OCI-M2 (cell line): ENCODE results near the gene RAB6B.
"Not testable (repeated sequence)": the region's sequence is repeated elsewhere in the genome, so short reads cannot be mapped to it uniquely, and the experiment has no call there.

Experiments
- DNase-seq: peaks from one replicate; lab custom pipeline; 2025; ENCODE audit not compliant: unreplicated experiment; lab: John Stamatoyannopoulos, UW

RAB6B gene

GRCh38 chr3:133820889-133821675 is 74.6 kb downstream of the RAB6B start:
- no peak for DNase-seq

- no peak for DNase-seq
These were observed 75.6 kb downstream of the RAB6B start for GRCh38 chr3:133820129-133820528.

- DNase-seq = no peak
These were observed 80.3 kb downstream of the RAB6B start for GRCh38 chr3:133815386-133815785.

GRCh38 chr3:133812872-133813271 is 82.8 kb downstream of the RAB6B start:
- DNase-seq = no peak

GRCh38 chr3:133805702-133806475 is 89.8 kb downstream of the RAB6B start, which contains the start of gene SRPRB:
Gene SRPRB (plus strand): TSS chr3:133805815. CDS start chr3:133805849, 34 bp downstream.
- DNase-seq = peak; percentile 60

- no peak for DNase-seq
These were observed 90.3 kb downstream of the RAB6B start for GRCh38 chr3:133805384-133805701.

- DNase-seq = no peak
These were observed 90.8 kb downstream of the RAB6B start for GRCh38 chr3:133804896-133805295.

GRCh38 chr3:133803469-133803868 is 92.2 kb downstream of the RAB6B start:
- DNase-seq = no peak

GRCh38 chr3:133799794-133800585 is 95.7 kb downstream of the RAB6B start:
- no peak for DNase-seq

GRCh38 chr3:133797396-133798105 is 98.1 kb downstream of the RAB6B start:
- DNase-seq = no peak

- no peak for DNase-seq
These were observed 103.4 kb downstream of the RAB6B start for GRCh38 chr3:133792171-133792763.

- no peak for DNase-seq
These were observed 107.7 kb downstream of the RAB6B start for GRCh38 chr3:133788024-133788423.

- no peak for DNase-seq
These were observed 111.9 kb downstream of the RAB6B start for GRCh38 chr3:133783762-133784161.

- no peak for DNase-seq
These were observed 113.2 kb downstream of the RAB6B start for GRCh38 chr3:133782454-133782853.

- no peak for DNase-seq
These were observed 114.1 kb downstream of the RAB6B start for GRCh38 chr3:133781570-133781969.

- DNase-seq = not testable (repeated sequence)
These were observed 114.9 kb downstream of the RAB6B start for GRCh38 chr3:133780756-133781155.

GRCh38 chr3:133779626-133780203 is 116.0 kb downstream of the RAB6B start:
- DNase-seq = no peak

- no peak for DNase-seq
These were observed 117.7 kb downstream of the RAB6B start for GRCh38 chr3:133777807-133778568.

- DNase-seq = no peak
These were observed 118.8 kb downstream of the RAB6B start for GRCh38 chr3:133776794-133777438.
